ENCODE results near the gene LRP2.

LRP2 gene

GRCh38 chr2:169081551-169081950 lies 280.8 kb downstream of the LRP2 start:
- DNase-seq = no peak

- DNase-seq = no peak
Observed at GRCh38 chr2:169080250-169081069, 281.9 kb downstream of the LRP2 start.

GRCh38 chr2:169077674-169078240 lies 284.6 kb downstream of the LRP2 start:
- no peak for DNase-seq

Data from NCI-H187 treated with DMSO at 0.1 percent for 48 hours (cell line).